HG03432 (cell line): Measurements from ENCODE around the gene CD247.
"Not testable (repeated sequence)": the region's sequence is repeated elsewhere in the genome, so short reads cannot be mapped to it uniquely, and the experiment has no call there.

Source experiments
- ATAC-seq: cut with Tn5 transposase; IDR thresholded peaks from one replicate; pipeline ENCODE4 v1.9.1; 2021; ENCODE audit warnings: mild to moderate bottlenecking, moderate library complexity; ENCODE audit not compliant: unreplicated experiment

The CD247 gene

DNA sequence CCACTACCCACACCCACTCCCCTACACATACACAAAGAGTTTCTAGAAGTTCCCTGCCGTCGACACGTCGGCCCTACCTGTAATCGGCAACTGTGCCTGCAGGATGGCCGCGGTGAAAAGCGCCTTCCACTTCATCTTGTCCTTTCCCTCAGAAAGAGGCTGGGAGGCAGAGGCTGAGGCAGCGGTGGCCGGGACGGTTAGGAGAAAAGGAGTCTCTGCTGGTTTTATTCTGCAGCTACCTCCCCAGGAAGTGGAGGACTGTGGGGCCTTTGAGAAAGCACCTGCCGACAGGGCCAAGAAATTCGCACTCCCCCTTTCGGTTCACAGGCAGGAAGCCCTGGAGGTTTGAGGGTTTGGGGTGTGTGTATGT lies at the start of gene CD247:
CD247 (minus strand) TSS at position 199 of the 370 bp plus-strand sequence; CDS start at position 135, 64 bp downstream.
- ATAC-seq, result no peak

DNA sequence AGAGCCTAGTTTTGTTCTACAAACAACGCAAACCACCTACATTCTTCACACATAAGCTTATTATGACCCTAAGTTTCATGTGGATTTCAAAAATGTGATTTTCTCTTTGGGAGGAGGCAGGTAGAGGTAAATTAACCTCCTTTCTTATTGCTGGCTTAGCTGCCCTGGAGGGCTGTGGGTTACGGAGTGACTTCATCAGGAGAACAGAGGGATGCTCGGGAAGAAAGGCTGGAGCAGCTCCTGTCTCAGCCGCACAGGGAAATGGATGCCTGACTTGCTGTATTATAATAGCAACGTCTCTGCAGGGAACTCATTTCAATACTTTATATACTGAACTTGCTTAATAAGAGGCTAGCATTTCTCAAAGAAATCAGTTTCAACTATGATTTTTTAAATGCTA lies 49.3 kb upstream of the CD247 start:
- ATAC-seq, result no peak

DNA sequence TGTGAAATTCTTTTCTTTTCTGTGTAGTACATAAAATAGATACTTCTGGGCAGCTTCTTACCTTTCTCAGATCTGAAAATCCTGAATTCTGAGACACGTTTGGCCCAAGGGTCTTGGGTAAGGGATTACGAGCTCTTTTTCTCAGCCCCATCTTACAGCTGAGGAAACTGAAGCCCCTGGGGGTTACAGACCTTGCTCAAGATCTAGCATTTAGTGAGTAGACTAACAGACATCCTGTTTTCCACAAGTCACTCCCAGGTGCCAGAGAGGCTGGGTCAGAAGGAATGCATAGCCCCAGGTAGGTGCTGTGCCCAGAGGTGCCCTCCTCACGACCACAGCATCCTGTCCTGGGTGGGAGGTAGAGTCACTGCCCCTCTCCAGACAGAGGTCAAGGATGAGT lies 48.4 kb upstream of the CD247 start:
- no peak for ATAC-seq

DNA sequence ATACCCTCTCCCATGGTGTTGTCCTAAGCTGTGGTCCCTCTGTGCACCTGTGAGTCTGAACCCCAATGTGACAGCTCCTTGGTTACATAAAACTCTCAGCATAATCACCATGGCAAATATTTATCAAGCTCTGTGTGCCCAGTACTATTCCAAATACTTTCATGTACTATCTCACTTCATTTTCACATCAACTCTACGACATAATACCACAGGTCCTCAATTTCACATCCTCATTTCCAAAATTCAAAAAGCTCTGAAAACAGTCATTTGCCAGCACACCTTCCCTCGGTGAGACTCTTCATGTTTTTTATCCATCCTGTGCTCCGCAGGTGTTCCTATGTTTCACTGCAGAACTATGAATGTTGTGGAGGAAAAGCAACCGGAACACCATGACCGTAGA lies 47.6 kb upstream of the CD247 start:
- ATAC-seq, result no peak

DNA sequence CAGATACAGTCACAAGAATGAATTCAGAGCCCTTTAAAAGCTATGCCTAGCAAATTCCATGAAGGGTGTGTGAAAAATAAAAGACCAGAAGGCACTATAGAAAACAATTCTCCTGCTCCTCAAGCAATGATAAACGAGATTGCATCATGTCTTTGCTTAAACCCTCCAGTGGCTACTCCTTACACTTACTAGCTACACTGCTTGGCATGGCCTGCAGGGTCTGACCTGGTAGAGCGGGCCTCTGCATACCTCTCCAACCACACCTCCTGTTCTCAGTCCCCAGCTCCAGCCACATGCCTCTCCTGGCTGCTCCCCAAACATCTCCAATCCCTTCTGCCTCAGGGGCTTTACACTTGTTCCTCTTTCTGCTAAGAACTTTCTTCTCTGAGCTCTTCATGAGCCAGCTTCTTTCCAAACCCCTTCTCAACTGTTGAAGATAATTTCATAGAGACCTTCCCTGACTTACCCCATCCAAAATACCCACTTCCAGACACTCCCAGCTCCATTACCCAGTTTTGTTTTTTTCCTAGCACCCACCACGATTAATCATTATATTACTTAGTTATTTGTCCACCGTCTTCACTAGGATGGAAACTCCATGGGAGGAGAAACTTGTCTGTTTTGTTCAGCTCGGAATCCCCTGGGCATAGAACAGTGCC lies 46.4 kb upstream of the CD247 start:
- no peak for ATAC-seq

DNA sequence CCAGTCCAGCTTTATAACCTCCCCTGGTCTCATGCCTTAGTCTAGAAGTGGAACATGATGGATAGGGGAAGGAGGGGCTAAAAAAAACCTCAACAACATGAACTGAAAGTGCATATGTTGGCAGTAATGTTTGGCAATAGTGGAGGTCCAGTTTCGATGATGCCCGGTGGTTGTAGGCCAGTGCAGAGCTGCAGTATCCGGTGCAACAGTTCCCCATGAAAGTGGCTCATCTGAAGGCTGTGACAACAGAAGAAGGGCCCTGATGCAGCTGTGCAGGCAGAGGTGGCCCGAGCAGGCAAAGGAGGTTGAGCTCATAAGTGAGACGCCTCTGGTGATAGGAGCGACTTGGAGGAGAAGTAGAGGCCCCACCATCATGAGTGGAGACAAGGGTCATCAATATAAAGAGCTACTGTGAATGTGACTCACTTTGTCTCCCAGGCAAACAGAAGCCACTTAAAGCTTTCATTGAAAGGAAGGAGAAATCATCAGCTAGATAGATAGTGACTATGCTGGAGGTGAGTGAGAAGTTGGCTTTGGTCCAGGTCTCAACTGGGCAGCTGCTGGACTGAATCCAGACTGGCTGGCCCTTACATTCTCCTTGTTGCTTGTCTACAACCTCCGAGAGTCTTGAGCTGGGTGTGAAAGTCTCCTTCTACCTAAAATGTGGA lies 45.4 kb upstream of the CD247 start:
- no peak for ATAC-seq

DNA sequence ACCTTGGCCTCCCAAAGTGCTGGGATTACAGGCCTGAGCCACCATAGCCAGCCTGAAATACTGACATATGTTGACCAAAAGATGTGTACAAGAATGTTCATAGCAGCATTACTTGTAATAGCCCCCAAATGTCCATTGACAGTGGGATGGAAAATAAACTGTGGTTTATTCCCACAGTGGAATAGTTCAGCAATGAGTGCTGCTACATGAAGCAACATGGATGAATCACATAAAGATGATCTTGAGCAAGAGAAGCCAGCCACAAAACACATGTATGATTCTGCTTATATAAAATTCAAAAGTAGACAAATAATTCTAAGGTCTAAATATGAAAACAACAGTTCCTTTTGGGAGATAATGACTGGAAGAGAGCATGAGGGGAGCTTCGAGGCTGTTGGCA lies 44.4 kb upstream of the CD247 start:
- no peak for ATAC-seq

DNA sequence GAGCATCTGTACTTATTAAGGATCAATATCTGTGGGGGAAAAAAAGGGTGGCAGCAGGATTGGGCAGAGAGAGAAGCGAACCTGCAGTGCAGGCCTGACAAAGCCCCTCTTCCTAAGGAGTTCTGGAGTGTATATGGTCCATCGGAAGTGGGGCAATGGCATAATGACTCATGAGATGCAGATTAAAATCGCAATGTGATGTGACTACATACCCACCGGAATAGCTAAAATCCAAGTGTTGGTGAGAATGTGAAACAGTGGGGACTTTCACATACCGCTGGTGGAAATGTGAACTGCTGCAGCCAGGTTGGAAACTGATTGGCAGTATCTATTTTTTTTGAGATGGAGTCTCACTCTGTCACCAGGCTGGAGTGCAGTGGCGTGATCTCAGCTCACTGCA lies 43.4 kb upstream of the CD247 start:
- ATAC-seq, result no peak

DNA sequence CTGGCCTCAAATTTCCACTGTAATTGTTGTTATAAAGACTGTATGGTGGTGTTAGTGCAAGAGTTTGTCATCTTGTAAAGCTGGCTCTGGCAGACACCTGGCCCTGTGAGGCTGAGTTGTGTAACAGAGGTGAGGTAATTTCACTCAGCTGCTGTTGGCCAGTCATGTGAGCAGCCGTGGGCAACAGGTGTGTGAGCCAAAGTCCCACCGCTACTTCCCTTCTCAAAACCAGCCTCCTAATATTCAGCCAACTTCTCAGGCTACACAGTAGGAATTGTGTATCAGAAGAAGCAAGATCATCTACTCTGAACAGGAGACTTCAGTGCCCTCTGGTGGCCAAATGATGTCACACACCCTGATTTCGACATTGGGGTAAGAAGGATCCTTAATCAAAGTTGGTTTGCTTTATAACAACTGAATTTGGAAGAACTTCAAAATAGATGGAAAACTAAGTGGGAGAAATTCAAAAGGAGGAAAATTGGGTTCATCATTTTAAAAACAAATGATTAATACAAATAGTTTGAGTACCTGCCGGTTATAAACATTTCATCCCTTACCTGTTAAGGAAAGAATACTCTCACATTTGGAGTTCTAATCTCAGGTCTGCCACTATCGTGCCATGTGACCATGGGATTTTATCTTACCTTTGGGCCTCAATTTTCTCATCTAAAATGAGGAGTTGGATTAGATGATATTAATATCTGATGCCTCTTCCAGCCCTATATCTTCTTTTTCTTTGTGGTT lies 37.8 kb upstream of the CD247 start:
- peak; percentile 25 for ATAC-seq

DNA sequence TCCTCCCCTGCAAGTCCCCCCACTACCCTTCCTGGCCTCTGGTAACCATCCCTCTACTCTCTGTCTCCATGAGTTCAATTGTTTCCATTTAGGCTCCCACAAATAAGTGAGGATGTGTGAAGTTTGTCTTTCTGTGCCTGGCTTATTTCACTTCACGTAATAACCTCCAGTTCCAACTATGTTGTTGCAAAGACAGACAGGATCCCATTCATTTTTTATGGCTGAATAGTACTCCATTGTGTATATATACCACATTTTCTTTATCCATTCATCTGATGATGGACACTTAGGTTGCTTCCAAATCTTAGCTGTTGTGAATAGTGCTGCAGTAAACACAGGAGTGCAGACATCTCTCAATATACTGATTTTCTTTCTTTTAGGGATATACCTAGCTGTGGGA lies 36.7 kb upstream of the CD247 start:
- not testable (repeated sequence) for ATAC-seq

DNA sequence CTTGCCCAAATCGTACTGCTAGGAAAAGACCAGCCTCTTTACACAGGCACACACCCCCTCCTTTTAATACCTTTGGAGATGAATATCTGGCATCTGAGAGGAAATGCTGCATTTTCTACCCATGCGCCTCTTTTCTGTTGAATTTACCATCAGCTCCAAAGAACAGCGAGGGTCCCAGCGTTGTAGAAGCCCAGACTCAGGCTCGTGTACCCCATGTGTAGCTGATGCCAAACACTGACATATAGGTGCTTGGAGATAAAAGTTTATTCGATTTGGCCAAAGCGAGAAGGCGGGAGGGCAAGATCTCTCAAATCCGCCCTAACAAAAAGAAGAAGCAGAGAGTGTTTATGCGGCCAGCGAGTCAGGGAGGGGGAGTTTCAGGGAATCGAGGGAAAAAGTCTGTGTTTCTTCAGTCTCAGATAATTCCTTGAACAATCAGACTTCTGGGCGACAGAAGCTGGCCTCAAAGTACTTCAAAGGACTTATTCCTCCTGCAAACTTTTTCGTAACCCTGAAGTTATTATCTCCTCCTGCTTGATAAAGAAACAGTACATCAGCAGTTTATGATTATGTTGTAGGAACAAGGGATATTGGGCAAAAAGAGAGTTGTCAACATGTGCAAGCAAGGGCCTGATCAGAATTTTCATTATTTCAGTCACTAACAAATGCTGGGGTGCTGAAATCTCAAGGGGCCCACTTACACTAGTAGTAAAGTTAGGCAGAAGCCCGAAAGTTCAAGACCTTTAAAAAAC lies 35.9 kb upstream of the CD247 start:
- peak; percentile 19 for ATAC-seq

DNA sequence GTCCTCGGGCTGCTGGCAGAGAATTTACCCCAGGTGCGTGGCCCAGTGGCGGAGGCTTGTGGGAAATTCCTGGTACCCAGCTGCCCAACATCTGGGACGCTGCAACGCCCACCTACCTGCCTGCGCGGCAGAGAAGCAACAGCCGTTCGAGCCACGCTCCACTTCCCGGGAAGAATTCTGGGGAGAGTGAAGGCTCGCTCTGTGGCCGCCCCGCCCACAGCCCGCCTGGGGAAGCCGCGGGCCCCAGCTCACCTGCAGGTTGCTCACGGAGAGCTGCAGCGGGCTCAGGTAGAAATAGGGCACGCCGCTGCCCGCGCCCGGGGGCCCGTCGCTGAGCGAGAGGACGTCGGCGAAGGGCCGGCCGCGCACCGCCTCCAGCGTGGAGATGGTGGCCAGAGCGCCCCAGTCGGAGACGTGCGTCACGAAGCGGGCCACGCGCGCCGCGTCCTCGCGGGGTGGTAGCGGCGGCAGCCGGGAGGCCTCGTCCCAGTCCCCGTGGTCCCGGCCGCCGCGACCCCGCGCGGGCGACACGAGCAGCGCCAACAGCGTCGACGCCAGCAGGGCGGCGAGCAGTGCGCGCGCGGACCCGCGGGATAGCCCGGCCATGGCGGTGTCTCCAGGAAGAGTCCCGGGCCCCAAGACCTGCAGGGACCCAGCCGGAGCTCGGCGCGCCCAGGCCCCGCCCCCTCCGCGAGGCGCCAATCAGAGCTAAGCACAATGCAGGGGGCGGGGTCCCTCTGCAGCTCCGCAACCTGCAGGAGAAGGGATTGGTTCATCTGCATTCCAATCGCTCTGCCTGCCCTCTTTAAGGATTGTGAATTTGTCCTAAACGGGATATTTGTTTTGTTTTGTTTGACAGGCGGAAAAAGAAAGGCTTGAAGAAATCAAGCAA lies 35.1 kb upstream of the CD247 start, which contains the start of gene CREG1:
CREG1 (minus strand) TSS at position 627 of the 892 bp plus-strand sequence.
- peak; percentile 99 for ATAC-seq

DNA sequence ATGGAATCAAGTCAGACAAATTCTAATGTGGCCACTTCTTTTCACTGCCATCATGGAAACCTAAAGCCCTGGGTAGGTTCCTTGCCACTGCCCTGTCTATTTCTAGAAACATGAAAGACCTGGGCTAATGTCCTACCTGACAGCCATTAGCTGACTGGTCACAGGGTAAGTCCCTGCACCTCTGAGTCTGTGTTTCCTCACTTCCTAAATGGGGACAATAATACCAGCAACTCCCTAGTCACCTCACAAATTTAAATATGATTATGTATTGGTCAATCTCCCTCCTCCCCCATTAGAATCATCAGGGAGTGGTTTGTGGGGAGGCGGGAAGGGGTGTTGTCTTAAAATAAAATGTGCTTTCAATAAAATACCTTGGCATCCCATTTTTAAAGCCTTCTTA lies 33.0 kb upstream of the CD247 start:
- ATAC-seq, result no peak

DNA sequence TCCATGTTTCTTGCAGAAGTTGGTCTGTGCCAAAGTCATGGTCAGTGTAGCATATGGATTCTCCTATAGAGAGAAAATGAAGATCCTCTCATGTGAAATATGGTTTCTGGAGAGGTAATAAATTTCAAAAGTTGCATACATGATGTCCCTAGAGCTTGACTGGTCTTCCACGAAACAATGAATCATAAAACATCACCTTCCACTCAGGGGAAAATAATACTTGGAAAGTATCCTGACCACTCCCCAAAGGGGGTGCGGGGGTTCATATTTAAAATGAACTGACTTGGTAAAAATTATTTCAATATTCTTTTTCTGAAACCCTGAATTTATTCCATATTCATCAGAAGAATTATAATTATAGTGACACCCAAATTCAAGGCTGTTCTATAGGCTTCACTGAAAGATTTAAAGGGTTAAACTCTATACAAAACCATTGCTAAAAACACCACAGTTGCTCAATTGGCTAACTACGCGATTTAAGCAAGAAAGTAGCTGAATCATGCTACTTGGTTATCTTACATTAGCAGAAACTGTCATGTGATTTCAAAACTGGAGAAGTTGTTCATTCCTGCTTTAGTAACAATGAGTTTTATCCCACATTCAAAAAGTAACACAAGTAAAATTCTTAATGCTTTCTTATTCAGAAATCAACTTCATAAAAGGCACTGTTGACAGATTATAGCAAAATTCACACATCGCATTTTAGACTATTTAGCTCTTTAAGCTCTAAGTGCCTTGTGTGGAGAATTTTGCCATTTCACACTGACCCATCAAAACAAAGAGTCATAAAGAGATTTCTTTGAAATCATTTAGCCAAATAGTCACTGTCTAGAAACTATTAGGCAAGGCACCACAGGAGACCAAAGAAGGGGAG lies 30.0 kb upstream of the CD247 start:
- ATAC-seq, result no peak

DNA sequence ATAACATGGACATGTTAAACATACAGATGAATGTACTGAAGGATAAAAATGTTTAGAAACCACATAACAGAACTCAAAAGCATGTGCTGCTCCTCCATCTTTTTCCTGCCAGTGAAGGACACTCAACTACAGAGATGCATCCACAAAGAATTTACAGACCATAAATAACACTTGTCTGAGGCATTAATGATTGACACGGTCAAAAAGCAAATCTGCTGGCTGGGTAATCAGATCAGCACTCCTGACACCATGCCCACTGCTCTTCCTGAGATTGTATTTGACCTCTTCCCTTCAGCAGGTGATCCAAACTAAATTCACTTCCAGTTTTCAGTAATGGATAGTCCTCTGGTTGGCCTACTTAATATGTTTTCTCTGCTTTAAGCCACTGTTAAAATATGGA lies 28.6 kb upstream of the CD247 start:
- ATAC-seq, result no peak

DNA sequence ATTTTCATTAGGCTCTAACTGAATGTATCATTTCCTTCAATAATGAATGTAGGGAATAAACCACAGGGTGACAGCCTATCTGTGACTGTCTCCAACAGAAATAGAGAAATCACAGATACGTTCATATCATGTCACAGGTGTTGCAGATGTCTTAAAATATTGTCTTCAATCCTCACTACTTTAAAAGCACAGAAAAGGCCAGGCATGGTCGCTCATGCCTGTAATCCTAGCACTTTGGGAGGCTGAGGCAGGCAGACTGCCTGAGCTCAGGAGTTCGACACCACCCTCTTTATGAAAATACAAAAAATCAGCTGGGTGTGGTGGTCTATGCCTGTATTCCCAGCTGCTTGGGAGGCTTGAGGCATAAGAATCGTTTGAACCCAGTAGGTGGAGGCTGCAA lies 27.0 kb upstream of the CD247 start:
- no peak for ATAC-seq

DNA sequence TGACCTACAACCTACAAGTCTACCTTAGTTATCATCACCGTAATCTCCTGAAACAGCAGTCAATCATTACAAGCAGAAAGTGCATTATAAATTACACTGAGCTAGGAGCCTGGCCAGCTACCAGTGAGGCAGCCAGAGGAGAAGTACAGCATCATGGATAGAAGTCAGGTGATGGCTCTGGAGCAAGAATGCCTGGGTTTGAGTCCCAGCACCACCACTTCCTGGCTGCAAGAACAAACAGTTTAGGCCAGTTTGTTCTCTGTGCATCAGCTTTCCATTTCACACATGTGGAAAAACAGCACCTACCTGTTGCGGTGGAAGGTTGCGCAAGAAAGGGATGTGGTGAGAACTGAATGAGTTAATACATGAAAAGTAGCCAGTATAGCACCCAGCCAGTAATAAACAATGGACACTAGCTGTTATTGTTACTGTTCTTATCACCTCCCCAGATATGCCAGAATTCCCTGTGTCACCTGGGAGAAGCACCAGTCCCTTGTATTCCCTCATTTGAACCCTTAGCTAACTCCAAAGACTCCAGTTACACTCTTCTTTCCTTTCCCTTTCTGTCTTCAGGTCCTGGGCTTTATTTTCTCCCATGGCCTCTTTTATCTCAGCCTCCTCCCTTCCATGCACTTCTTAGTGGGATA lies 26.2 kb upstream of the CD247 start:
- no peak for ATAC-seq

DNA sequence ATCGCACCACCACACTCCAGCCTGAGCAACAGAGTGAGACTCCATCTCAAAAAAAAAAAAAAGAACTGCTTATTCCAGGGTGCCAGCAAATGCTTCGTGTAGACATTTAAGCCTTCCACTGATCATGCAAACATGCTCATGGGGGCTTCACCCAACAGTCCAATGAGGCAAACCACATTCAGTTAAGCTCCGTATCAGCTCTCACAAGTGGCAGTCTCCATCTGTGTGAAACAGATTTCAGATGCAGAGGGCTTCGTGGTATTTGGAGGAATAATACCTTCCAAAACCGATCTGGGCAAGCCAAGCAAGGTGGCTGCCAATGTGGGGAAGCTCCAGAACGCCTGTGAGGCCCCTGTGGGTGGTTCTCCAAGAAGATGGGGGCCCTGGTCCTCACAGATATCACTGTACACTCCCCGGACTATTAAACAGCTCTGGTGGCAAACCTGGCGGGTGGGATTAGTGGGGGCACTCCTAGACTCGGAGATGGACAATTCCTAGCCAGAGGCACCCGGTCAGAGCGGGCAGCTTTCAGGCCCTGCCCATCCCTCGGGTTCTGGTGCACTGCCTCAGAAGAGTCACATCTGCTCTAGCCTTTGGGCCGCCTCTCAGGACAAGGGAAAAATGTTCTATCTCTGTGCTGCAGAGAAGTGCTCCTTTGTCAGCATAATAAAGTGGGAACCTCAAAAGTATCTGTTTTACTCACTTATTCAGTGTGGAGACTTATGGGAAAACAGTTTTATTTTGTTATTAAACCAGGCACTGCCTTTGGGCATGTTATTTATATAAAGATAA lies 25.1 kb upstream of the CD247 start:
- ATAC-seq, result no peak
